Activated gamma-delta T cell treated with anti-CD3 and anti-CD28 coated beads, Interleukin-2, amount 50 U/mL, for 16 hours (primary cell): ENCODE results near the gene OXGR1.
"Not testable (repeated sequence)": the region's sequence is repeated elsewhere in the genome, so short reads cannot be mapped to it uniquely, and the experiment has no call there.

Experiments used
- DNase-seq: peaks from one replicate; pipeline ENCODE4 v3.0.0-alpha.2; 2020; ENCODE audit warnings: low read depth

Gene OXGR1

GRCh38 chr13:97005625-97006262, 11.5 kb upstream of the OXGR1 start:
- no peak for DNase-seq

- DNase-seq: no peak
These were observed 10.6 kb upstream of the OXGR1 start for GRCh38 chr13:97004886-97005285.

GRCh38 chr13:97004096-97004876, 10.0 kb upstream of the OXGR1 start:
- DNase-seq: no peak

GRCh38 chr13:97003071-97003470, 8.8 kb upstream of the OXGR1 start:
- no peak for DNase-seq

- no peak for DNase-seq
These were observed 8.3 kb upstream of the OXGR1 start for GRCh38 chr13:97002581-97002980.

GRCh38 chr13:97001636-97002035, 7.4 kb upstream of the OXGR1 start:
- DNase-seq: no peak

- no peak for DNase-seq
These were observed 6.1 kb upstream of the OXGR1 start for GRCh38 chr13:97000295-97000925.

- no peak for DNase-seq
These were observed 4.8 kb upstream of the OXGR1 start for GRCh38 chr13:96999091-96999490.

- DNase-seq: no peak
These were observed 3.8 kb upstream of the OXGR1 start for GRCh38 chr13:96998051-96998450.

GRCh38 chr13:96996886-96997285, 2.6 kb upstream of the OXGR1 start:
- no peak for DNase-seq

GRCh38 chr13:96996107-96996506, 1.8 kb upstream of the OXGR1 start:
- DNase-seq: no peak

- no peak for DNase-seq
These were observed 575 bp upstream of the OXGR1 start for GRCh38 chr13:96994858-96995243.

- no peak for DNase-seq
These were observed 651 bp downstream of the OXGR1 start for GRCh38 chr13:96993634-96994016.

- DNase-seq: no peak
These were observed 1.6 kb downstream of the OXGR1 start for GRCh38 chr13:96992633-96993032.

- DNase-seq: no peak
These were observed 3.2 kb downstream of the OXGR1 start for GRCh38 chr13:96991072-96991471.

- DNase-seq: no peak
These were observed 5.8 kb downstream of the OXGR1 start for GRCh38 chr13:96988441-96988840.

GRCh38 chr13:96984051-96984508, 10.2 kb downstream of the OXGR1 start:
- DNase-seq: no peak

GRCh38 chr13:96982672-96983071, 11.6 kb downstream of the OXGR1 start:
- no peak for DNase-seq

GRCh38 chr13:96979861-96980260, 14.4 kb downstream of the OXGR1 start:
- DNase-seq: not testable (repeated sequence)

GRCh38 chr13:96968027-96968426, 26.2 kb downstream of the OXGR1 start:
- DNase-seq: no peak

- no peak for DNase-seq
These were observed 27.0 kb downstream of the OXGR1 start for GRCh38 chr13:96967248-96967745.

- no peak for DNase-seq
These were observed 27.7 kb downstream of the OXGR1 start for GRCh38 chr13:96966415-96967102.
